Kidney epithelial cell (primary cell): ENCODE data around the gene TBX18. TPM values are rescaled to one million over a fixed set of nuclear protein-coding genes. Genes with fewer than 3 reads are reported as not detected.

Experiments used
- DNase-seq: peaks from one replicate; pipeline ENCODE4 v3.0.0-alpha.2; 2010; ENCODE audit warnings: low read depth
- H3K27me3 ChIP-seq: 2 replicates; pipeline ENCODE4 v1.6.0; 2011; ENCODE audit warnings: low read length; ENCODE audit not compliant: control insufficient read depth, insufficient read depth
- H3K36me3 ChIP-seq: 2 replicates; pipeline ENCODE4 v1.5.1; 2011; ENCODE audit warnings: low read length; ENCODE audit not compliant: control insufficient read depth, insufficient read depth
- H3K4me3 ChIP-seq: 2 replicates; pipeline ENCODE4 v1.5.1; 2011; ENCODE audit warnings: low read depth, mild to moderate bottlenecking, control low read depth, low read length
- CTCF ChIP-seq: IDR thresholded peaks from 2 replicates; pipeline ENCODE4 v1.5.1; 2011; ENCODE audit warnings: mild to moderate bottlenecking, moderate library complexity, low read length, control low read depth, inconsistent platforms; ENCODE audit not compliant: insufficient read depth, poor library complexity, severe bottlenecking
- total RNA-seq: library from RNA; depleted of rRNA; stranded (reverse); fragments of >200 nt; gene quantifications from 2 replicates; pipeline ENCODE4 v1.2.3, GENCODE V29; 2015

The TBX18 gene
- total RNA-seq, 1 donor from 2014 or later: 0.46 TPM

GRCh38 chr6:84719152-84719551 lies 45.2 kb downstream of the TBX18 start:
- H3K27me3 ChIP-seq: no peaks in the 10 kb centered on the region
- no peak overlapping the region for H3K4me3 ChIP-seq
- no peak for TF ChIP-seq CTCF
- H3K36me3 ChIP-seq: no peaks in the 10 kb centered on the region
- DNase-seq: no peak

- Histone ChIP-seq H3K4me3 (no peak overlapping the region), H3K36me3 (no peaks in the 10 kb centered on the region), H3K27me3 (no peaks in the 10 kb centered on the region)
- DNase-seq: no peak
- no peak for TF ChIP-seq CTCF
Measured at GRCh38 chr6:84718038-84718955, 46.1 kb downstream of the TBX18 start.

- DNase-seq: no peak
- no peak for TF ChIP-seq CTCF
- H3K27me3 ChIP-seq: no peaks in the 10 kb centered on the region
- H3K4me3 ChIP-seq: no peak overlapping the region
- no peaks in the 10 kb centered on the region for H3K36me3 ChIP-seq
Measured at GRCh38 chr6:84709121-84709520, 55.3 kb downstream of the TBX18 start.

DNA sequence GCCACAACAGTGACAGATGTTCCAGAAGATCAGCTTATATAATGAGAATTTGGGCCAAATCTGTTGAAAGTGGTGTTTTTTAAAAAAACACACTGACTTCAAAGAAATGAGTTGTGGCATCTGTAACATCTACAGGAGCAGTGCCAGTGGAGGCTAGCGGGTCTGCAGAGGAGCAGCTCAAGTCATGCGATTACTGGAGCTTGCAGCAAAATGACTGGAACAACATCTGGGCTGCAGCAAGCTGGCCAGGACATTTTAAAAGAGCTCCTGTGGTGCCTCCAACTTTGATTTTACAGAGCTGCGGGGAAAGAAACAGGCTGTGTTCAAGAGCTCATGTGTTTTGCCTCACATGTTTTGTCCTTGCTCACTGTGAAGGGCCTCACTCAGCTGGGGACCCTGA lies 57.2 kb downstream of the TBX18 start:
- H3K4me3 ChIP-seq: no peak overlapping the region
- no peak for DNase-seq
- H3K36me3 ChIP-seq: no peaks in the 10 kb centered on the region
- no peaks in the 10 kb centered on the region for H3K27me3 ChIP-seq
- no peak for TF ChIP-seq CTCF

GRCh38 chr6:84696166-84696565 lies 68.2 kb downstream of the TBX18 start:
- no peak for DNase-seq
- TF ChIP-seq CTCF: no peak
- no peaks in the 10 kb centered on the region for H3K27me3 ChIP-seq
- no peaks in the 10 kb centered on the region for H3K36me3 ChIP-seq
- no peak overlapping the region for H3K4me3 ChIP-seq
